GM12878 (cell line): Measurements from ENCODE around the gene OXA1L. TPM values are rescaled to one million over a fixed set of nuclear protein-coding genes. Genes with fewer than 3 reads are reported as not detected.

Experiments
- ATAC-seq: fragments of 200-7000 bp; cut with Tn5 transposase; 3 replicates; pipeline ENCODE4 v1.9.1; 2020; ENCODE audit warnings: mild to moderate bottlenecking, moderate library complexity
- BruUV-seq: library from RNA; stranded (reverse); fragments of 400-500 nt; replicated peaks from 2 replicates; lab custom pipeline; 2021; lab: Mats Ljungman, UMichigan
- CTCF ChIA-PET: fragments of 300-600 bp; sonication (Branson Sonifier 250); formaldehyde crosslinking; extraction: SDS; loops from one replicate; lab custom pipeline; 2021; ENCODE audit warnings: inconsistent platforms; lab: Yijun Ruan, JAX
- POLR2A ChIA-PET: fragments of 350-600 bp; formaldehyde crosslinking; extraction: SDS; loops from one replicate; lab custom pipeline; 2021; ENCODE audit warnings: inconsistent platforms; lab: Charles Lee
- RAD21 ChIA-PET: fragments of 300-600 bp; sonication (Branson Sonifier 250); formaldehyde crosslinking; loops from one replicate; lab custom pipeline; 2023; ENCODE audit warnings: antibody characterized with exemption; ENCODE audit not compliant: unreplicated experiment; lab: Charles Lee
- SMC1A ChIA-PET: fragments of 300-600 bp; sonication (Branson Sonifier 250); formaldehyde crosslinking; loops from one replicate; lab custom pipeline; 2023; ENCODE audit not compliant: unreplicated experiment, uncharacterized antibody; lab: Charles Lee
- DNase-seq: peaks from one replicate; pipeline ENCODE4 v3.0.0-alpha.2; 2011; ENCODE audit warnings: low read depth, low spot score
- FAIRE-seq: peaks from 3 replicates; lab custom pipeline; 2011; peaks lifted over from hg19 to GRCh38; lab: Jason Lieb, UNC
- H2AFZ ChIP-seq: 2 replicates; pipeline ENCODE4 v1.6.0; 2011; ENCODE audit warnings: low read depth, low read length, control low read depth; ENCODE audit not compliant: control insufficient read depth
- H3K27ac ChIP-seq: 2 replicates; pipeline ENCODE4 v1.5.1; 2011; ENCODE audit warnings: control low read depth; ENCODE audit not compliant: control insufficient read depth, insufficient read depth
- H3K27me3 ChIP-seq, 2 experiments: replicated peaks in 1 of 2; 2 replicates each; pipeline versions ENCODE4 v1.6.0 to v1.6.1; 2011; ENCODE audit warnings: low read length in 1 of 2; ENCODE audit not compliant: control insufficient read depth in 2 of 2, insufficient read depth in 2 of 2
- H3K36me3 ChIP-seq, 2 experiments: 2 replicates each; pipeline ENCODE4 v1.5.1; 2011; ENCODE audit warnings: low read length in 1 of 2; ENCODE audit not compliant: control insufficient read depth in 2 of 2, insufficient read depth in 2 of 2
- H3K4me1 ChIP-seq: 2 replicates; pipeline ENCODE4 v1.6.1; 2011; ENCODE audit warnings: mild to moderate bottlenecking, low read length, moderate library complexity, mixed read lengths; ENCODE audit not compliant: control insufficient read depth, insufficient read depth
- H3K4me2 ChIP-seq: 2 replicates; pipeline ENCODE4 v1.6.0; 2011; ENCODE audit warnings: control low read depth; ENCODE audit not compliant: control insufficient read depth, insufficient read depth
- H3K4me3 ChIP-seq: fragments of 200-600 bp; sonication (generic); 2 replicates; pipeline ENCODE4 v1.5.1; 2016
- H3K79me2 ChIP-seq: 2 replicates; pipeline ENCODE4 v1.6.0; 2011; ENCODE audit warnings: low read length; ENCODE audit not compliant: control insufficient read depth, insufficient read depth
- H3K9ac ChIP-seq: 2 replicates; pipeline ENCODE4 v1.8.0; 2011; ENCODE audit warnings: low read length, control low read depth, mixed read lengths; ENCODE audit not compliant: control insufficient read depth, insufficient read depth
- H3K9me3 ChIP-seq: replicated peaks from 3 replicates; pipeline ENCODE4 v1.5.1; 2011; ENCODE audit warnings: mild to moderate bottlenecking, low read length; ENCODE audit not compliant: control insufficient read depth, insufficient read depth
- H4K20me1 ChIP-seq: 2 replicates; pipeline ENCODE4 v1.6.0; 2011; ENCODE audit not compliant: control insufficient read depth, insufficient read depth
- ELK1 ChIP-seq: IDR thresholded peaks from 2 replicates; pipeline ENCODE4 v1.6.1; 2012; ENCODE audit warnings: low read depth, low read length, improper control_type of control experiment
- GATAD2B ChIP-seq: fragments of 450-650 bp; conservative IDR thresholded peaks from 2 replicates; pipeline ENCODE4 v1.6.1; 2017; ENCODE audit warnings: low read depth, mild to moderate bottlenecking, moderate library complexity
- MXI1 ChIP-seq: fragments of 150-350 bp; IDR thresholded peaks from 2 replicates; pipeline ENCODE4 v1.6.1; 2011; ENCODE audit warnings: low read depth, mild to moderate bottlenecking, inconsistent platforms, low read length, improper control_type of control experiment
- RAD51 ChIP-seq: fragments of 450-650 bp; IDR thresholded peaks from 2 replicates; pipeline ENCODE4 v1.6.1; 2016; ENCODE audit warnings: moderate library complexity, mild to moderate bottlenecking, inconsistent platforms
- WGBS: methylation state at CpG from one replicate; pipeline ENCODE4 v1.1.6; 2016; ENCODE audit warnings: low lambda C conversion rate; ENCODE audit not compliant: insufficient replicate concordance, insufficient coverage; ENCODE audit errors: missing lambda C conversion rate; 5-methylcytosine and 5-hydroxymethylcytosine counted together
- in situ Hi-C: fragments of 300-500 bp; cut with MboI; formaldehyde crosslinking; loops from 9 replicates; pipeline ENCODE4 v1.14.3; 2018; ENCODE audit warnings: mixed read lengths
- intact Hi-C: fragments of 100-400 bp; cut with micrococcal nuclease; formaldehyde crosslinking; loops from one replicate; pipeline ENCODE4 v1.14.2; 2022; ENCODE audit not compliant: unreplicated experiment
- polyA plus RNA-seq, 11 experiments: library from polyadenylated mRNA; depleted of rRNA in 4 of 11; unstranded in 6 of 11; stranded (reverse) in 5 of 11; fragments of >200 nt; fragmentation: Nextera tagmentation in 4 of 11; fragmentation: Illumina TruSeq in 1 of 11; extraction: Ambion mirVana in 4 of 11; extraction: Trizol in 1 of 11; gene quantifications; 1 replicate in 1 of 11; 2 replicates in 10 of 11; pipeline versions ENCODE4 v1.2.1 to v1.2.3, GENCODE V29; 2011 to 2016; ENCODE audit warnings: inconsistent platforms in 2 of 11, missing spikeins in 2 of 11, low read depth in 1 of 11
- total RNA-seq, 4 experiments: library from RNA; depleted of rRNA in 3 of 4; stranded (reverse); fragments of >200 nt in 3 of 4; fragmentation: Illumina TruSeq in 1 of 4; extraction: Trizol in 1 of 4; gene quantifications; 2 replicates each; pipeline versions ENCODE4 v1.2.1 to v1.2.3, GENCODE V29; 2013 to 2021

The OXA1L gene
- total and polyA plus RNA-seq, 10 of the 15 experiments (the other 5 are each of a cell fraction or from before 2014, with no cell fraction given), result 105 to 289 (median 146) TPM

- in situ Hi-C loops (no loop called here), intact Hi-C loops (loop anchor here (1.0 kb wide), 1 partner anchor 10 kb away; no protein-coding TSS in a partner anchor)
- Histone ChIP-seq H3K9ac (no peak overlapping the region), H3K27me3 (no peaks in the 10 kb centered on the region), H3K9me3 (no peaks in the 10 kb centered on the region), H4K20me1 (no peaks in the 10 kb centered on the region), H3K36me3 (no peaks in the 10 kb centered on the region), H3K4me1 (peaks cover 34% of the 10 kb centered on the region), H3K4me3 (no peak overlapping the region), H3K4me2 (no peak overlapping the region), H3K79me2 (no peaks in the 10 kb centered on the region), H2AFZ (no peak overlapping the region), H3K27ac (no peak overlapping the region)
- ChIA-PET POLR2A (interaction anchor here (0.5 to 1.3 kb wide), 3 partner anchors 9 to 31 kb away, joined by 3 to 5 read pairs (median 3); no protein-coding TSS in a partner anchor), RAD21 (interaction anchor here (1.0 to 5.3 kb wide), 6 partner anchors 9 to 42 kb away, joined by 3 to 130 read pairs (median 20); no protein-coding TSS in a partner anchor), SMC1A (interaction anchor here (0.6 to 7.6 kb wide), 9 partner anchors 13 to 251 kb away, joined by 3 to 104 read pairs (median 4); no protein-coding TSS in a partner anchor), CTCF (interaction anchor here (0.9 to 15.1 kb wide), 11 partner anchors 10 to 251 kb away, joined by 3 to 324 read pairs (median 4); no protein-coding TSS in a partner anchor)
- ATAC-seq, result no peak
- DNase-seq, result no peak
- no peak for FAIRE-seq
- BruUV-seq, result no TSS peak
- 94% methylated on average over 23 of the region's 24 CpGs for WGBS
- TF ChIP-seq RAD51 (no peak), ELK1 (no peak), MXI1 (no peak), GATAD2B (no peak)
- TF ChIP-seq, all 136 proteins: peak for 0
Measured at GRCh38 chr14:22821193-22822015, 54.9 kb downstream of the OXA1L start.
